Mucosa of rectum (tissue), 2 donors: ENCODE results near the gene NHLH2.

Experiments used
- H3K27ac ChIP-seq, 2 donors: one replicate each; pipeline ENCODE4 v1.7.0; 2013; ENCODE audit warnings: inconsistent platforms in 2 of 2, low read depth in 2 of 2, low read length in 2 of 2
- H3K27me3 ChIP-seq, 2 donors: one replicate each; pipeline ENCODE4 v1.7.0; 2013; ENCODE audit warnings: low read length in 2 of 2; ENCODE audit not compliant: control insufficient read depth in 2 of 2, insufficient read depth in 2 of 2
- H3K36me3 ChIP-seq, 2 donors: one replicate each; pipeline ENCODE4 v1.7.0; 2013; ENCODE audit warnings: low read length in 2 of 2; ENCODE audit not compliant: control insufficient read depth in 2 of 2, insufficient read depth in 2 of 2
- H3K4me1 ChIP-seq, 2 donors: one replicate each; pipeline ENCODE4 v1.7.0; 2013; ENCODE audit warnings: low read length in 2 of 2, mild to moderate bottlenecking in 1 of 2; ENCODE audit not compliant: control insufficient read depth in 2 of 2, insufficient read depth in 2 of 2
- H3K4me3 ChIP-seq, 2 donors: one replicate each; pipeline ENCODE4 v1.7.0; 2013; ENCODE audit warnings: low read length in 2 of 2
- H3K9ac ChIP-seq, 2 donors: one replicate each; pipeline ENCODE4 v1.7.0; 2013; ENCODE audit warnings: low read length in 2 of 2, low read depth in 1 of 2, mild to moderate bottlenecking in 1 of 2
- H3K9me3 ChIP-seq, 2 donors: one replicate each; pipeline ENCODE4 v1.7.0; 2013; ENCODE audit warnings: low read length in 2 of 2; ENCODE audit not compliant: control insufficient read depth in 2 of 2
- donor health status: healthy.
- donor health status: Normal muscosa, but diverticular disease.

Gene NHLH2

GRCh38 chr1:115828101-115829022 lies 12.6 kb downstream of the NHLH2 start:
- Histone ChIP-seq H3K9ac (peak overlapping the region; percentile 41 to 72), H3K36me3 (no peaks in the 10 kb centered on the region), H3K4me1 (peaks cover 4 to 6% of the 10 kb centered on the region in 2 donors), H3K27ac (peak overlapping the region in 1 of 2 donors; percentile 44), H3K9me3 (no peaks in the 10 kb centered on the region), H3K4me3 (peak overlapping the region; percentile 68 to 72), H3K27me3 (peaks cover 16 to 17% of the 10 kb centered on the region in 2 donors)

GRCh38 chr1:115827452-115828044 lies 13.4 kb downstream of the NHLH2 start:
- Histone ChIP-seq H3K27ac (no peak overlapping the region), H3K4me1 (peaks cover 4 to 6% of the 10 kb centered on the region in 2 donors), H3K9ac (peak overlapping the region; percentile 14 to 72), H3K27me3 (peaks cover 16 to 17% of the 10 kb centered on the region in 2 donors), H3K36me3 (no peaks in the 10 kb centered on the region), H3K4me3 (no peak overlapping the region), H3K9me3 (no peaks in the 10 kb centered on the region)

- Histone ChIP-seq H3K4me3 (no peak overlapping the region), H3K9ac (no peak overlapping the region), H3K4me1 (peaks cover 4 to 6% of the 10 kb centered on the region in 2 donors), H3K27ac (no peak overlapping the region), H3K36me3 (no peaks in the 10 kb centered on the region), H3K27me3 (peaks cover 16 to 17% of the 10 kb centered on the region in 2 donors), H3K9me3 (no peaks in the 10 kb centered on the region)
Observed at GRCh38 chr1:115826628-115827027, 14.3 kb downstream of the NHLH2 start.

- H3K9ac ChIP-seq: no peak overlapping the region
- no peaks in the 10 kb centered on the region for H3K9me3 ChIP-seq
- no peaks in the 10 kb centered on the region for H3K36me3 ChIP-seq
- no peaks in the 10 kb centered on the region for H3K4me1 ChIP-seq
- no peak overlapping the region for H3K4me3 ChIP-seq
- H3K27me3 ChIP-seq: peaks cover 4 to 6% of the 10 kb centered on the region in 2 donors
- H3K27ac ChIP-seq: no peak overlapping the region
Observed at GRCh38 chr1:115822117-115822516, 18.8 kb downstream of the NHLH2 start.

- H3K9me3 ChIP-seq: no peaks in the 10 kb centered on the region
- H3K9ac ChIP-seq: no peak overlapping the region
- H3K4me3 ChIP-seq: no peak overlapping the region
- H3K27ac ChIP-seq: no peak overlapping the region
- peaks cover 1 to 12% of the 10 kb centered on the region in 2 donors for H3K4me1 ChIP-seq
- no peaks in the 10 kb centered on the region for H3K36me3 ChIP-seq
- H3K27me3 ChIP-seq: no peaks in the 10 kb centered on the region
Observed at GRCh38 chr1:115815694-115816093, 25.2 kb downstream of the NHLH2 start.

GRCh38 chr1:115814685-115815398 lies 26.1 kb downstream of the NHLH2 start:
- Histone ChIP-seq H3K4me1 (peaks cover 4 to 19% of the 10 kb centered on the region in 2 donors), H3K27me3 (no peaks in the 10 kb centered on the region), H3K9me3 (no peaks in the 10 kb centered on the region), H3K27ac (no peak overlapping the region), H3K4me3 (no peak overlapping the region), H3K9ac (no peak overlapping the region), H3K36me3 (no peaks in the 10 kb centered on the region)

- Histone ChIP-seq H3K9ac (no peak overlapping the region), H3K27ac (no peak overlapping the region)
Observed at GRCh38 chr1:115813727-115814126, 27.2 kb downstream of the NHLH2 start.

GRCh38 chr1:115811140-115811828 lies 29.6 kb downstream of the NHLH2 start:
- no peaks in the 10 kb centered on the region for H3K9me3 ChIP-seq
- peaks cover 4 to 23% of the 10 kb centered on the region in 2 donors for H3K4me1 ChIP-seq
- no peak overlapping the region for H3K4me3 ChIP-seq
- no peak overlapping the region for H3K9ac ChIP-seq
- H3K36me3 ChIP-seq: no peaks in the 10 kb centered on the region
- H3K27ac ChIP-seq: peak overlapping the region in 1 of 2 donors; percentile 63
- H3K27me3 ChIP-seq: no peaks in the 10 kb centered on the region

More at GRCh38 chr1:115813727-115814126, 27.2 kb downstream of the NHLH2 start:
- Histone ChIP-seq H3K36me3 (no peaks in the 10 kb centered on the region), H3K9me3 (no peaks in the 10 kb centered on the region), H3K27me3 (no peaks in the 10 kb centered on the region), H3K4me3 (no peak overlapping the region), H3K4me1 (peaks cover 4 to 23% of the 10 kb centered on the region in 2 donors)

GRCh38 chr1:115810609-115811008 lies 30.3 kb downstream of the NHLH2 start:
- Histone ChIP-seq H3K4me3 (no peak overlapping the region), H3K27me3 (no peaks in the 10 kb centered on the region), H3K36me3 (no peaks in the 10 kb centered on the region), H3K9me3 (no peaks in the 10 kb centered on the region), H3K4me1 (peaks cover 4 to 23% of the 10 kb centered on the region in 2 donors), H3K9ac (no peak overlapping the region), H3K27ac (peak overlapping the region in 1 of 2 donors; percentile 63)
